Activated CD8-positive, alpha-beta T cell treated with anti-CD3 and anti-CD28 coated beads for 36 hours (primary cell): ENCODE measurements around the gene UBXN10. TPM values are rescaled to one million over a fixed set of nuclear protein-coding genes. Genes with fewer than 3 reads are reported as not detected.

Experiments used
- ATAC-seq: fragments of 200-7000 bp; cut with Tn5 transposase; one replicate; pipeline ENCODE4 v1.10.0; 2021; ENCODE audit warnings: mild to moderate bottlenecking, moderate library complexity
- CTCF ChIA-PET: fragments of 350-600 bp; sonication (Branson Sonifier 250); formaldehyde crosslinking; loops from one replicate; lab custom pipeline; 2021; ENCODE audit warnings: antibody characterized with exemption; lab: Charles Lee
- POLR2A ChIA-PET: fragments of 350-600 bp; sonication (Branson Sonifier 250); formaldehyde crosslinking; loops from one replicate; lab custom pipeline; 2021; ENCODE audit warnings: antibody characterized with exemption; lab: Charles Lee
- DNase-seq: peaks from one replicate; pipeline ENCODE4 v3.0.0-alpha.2; 2020
- H3K27ac Mint-ChIP-seq: one replicate; pipeline ENCODE4 v1.8.0; 2021; ENCODE audit warnings: mild to moderate bottlenecking, mixed read lengths
- H3K27me3 Mint-ChIP-seq: one replicate; pipeline ENCODE4 v1.8.0; 2021; ENCODE audit warnings: mixed read lengths
- H3K36me3 Mint-ChIP-seq: one replicate; pipeline ENCODE4 v1.8.0; 2021; ENCODE audit warnings: low read depth, mixed read lengths
- H3K4me1 Mint-ChIP-seq: one replicate; pipeline ENCODE4 v1.8.0; 2021; ENCODE audit warnings: low read depth, mixed read lengths
- H3K4me3 Mint-ChIP-seq: one replicate; pipeline ENCODE4 v1.8.0; 2021; ENCODE audit warnings: mild to moderate bottlenecking, moderate library complexity, mixed read lengths
- H3K9me3 Mint-ChIP-seq: one replicate; pipeline ENCODE4 v1.8.0; 2021; ENCODE audit warnings: mixed read lengths
- CTCF ChIP-seq: fragments of 200-600 bp; IDR thresholded peaks from one replicate; pipeline ENCODE4 v1.8.0; 2022; ENCODE audit warnings: antibody characterized with exemption, mild to moderate bottlenecking
- intact Hi-C: fragments of 100-400 bp; cut with micrococcal nuclease; formaldehyde crosslinking; loops from one replicate; pipeline ENCODE4 v1.10.0; 2022
- total RNA-seq, 2 experiments: library from RNA; stranded (reverse); gene quantifications; one replicate each; pipeline ENCODE4 v1.2.3, GENCODE V29; 2021

UBXN10 gene
- total RNA-seq, 2 experiments from 2014 or later, result 0.34 to 0.45 TPM

GRCh38 chr1:20148571-20149500, 37.1 kb upstream of the UBXN10 start:
- no peak for TF ChIP-seq CTCF
- ATAC-seq, result no peak
- no peaks in the 10 kb centered on the region for H3K36me3 Mint-ChIP-seq
- peaks cover 2% of the 10 kb centered on the region for H3K4me1 Mint-ChIP-seq
- DNase-seq, result no peak
- ChIA-PET CTCF (interaction anchor here (4.5 kb wide), 1 partner anchor 230 kb away, joined by 86 read pairs; no protein-coding TSS in a partner anchor), POLR2A (no interaction called here)
- intact Hi-C loops, result no loop called here
- H3K27me3 Mint-ChIP-seq, result peaks cover 1% of the 10 kb centered on the region
- H3K27ac Mint-ChIP-seq, result no peak overlapping the region
- no peak overlapping the region for H3K4me3 Mint-ChIP-seq
- H3K9me3 Mint-ChIP-seq, result no peaks in the 10 kb centered on the region

GRCh38 chr1:20149601-20150325, 36.1 kb upstream of the UBXN10 start:
- peaks cover 1% of the 10 kb centered on the region for H3K27me3 Mint-ChIP-seq
- POLR2A ChIA-PET, result no interaction called here
- H3K36me3 Mint-ChIP-seq, result no peaks in the 10 kb centered on the region
- CTCF ChIA-PET, result interaction anchor here (0.6 to 6.0 kb wide), 3 partner anchors 44 to 440 kb away, joined by 3 to 86 read pairs (median 46); no protein-coding TSS in a partner anchor
- H3K27ac Mint-ChIP-seq, result no peak overlapping the region
- peaks cover 8% of the 10 kb centered on the region for H3K4me1 Mint-ChIP-seq
- no peak overlapping the region for H3K4me3 Mint-ChIP-seq
- no peak for ATAC-seq
- DNase-seq, result no peak
- TF ChIP-seq CTCF, result no peak
- intact Hi-C loops, result loop anchor here (5.0 kb wide), 2 partner anchors 47 to 232 kb away; no protein-coding TSS in a partner anchor
- no peaks in the 10 kb centered on the region for H3K9me3 Mint-ChIP-seq

- Mint-ChIP-seq H3K4me3 (no peak overlapping the region), H3K4me1 (peaks cover 10% of the 10 kb centered on the region), H3K27ac (no peak overlapping the region), H3K9me3 (no peaks in the 10 kb centered on the region), H3K27me3 (peaks cover 1% of the 10 kb centered on the region), H3K36me3 (no peaks in the 10 kb centered on the region)
- intact Hi-C loops, result loop anchor here (5.0 kb wide), 2 partner anchors 48 to 233 kb away; no protein-coding TSS in a partner anchor
- ATAC-seq, result no peak
- DNase-seq, result no peak
- TF ChIP-seq CTCF, result no peak
- CTCF ChIA-PET, result interaction anchor here (1.1 to 6.0 kb wide), 5 partner anchors 44 to 268 kb away, joined by 3 to 86 read pairs (median 14); partner anchors contain the start of gene OTUD3
- POLR2A ChIA-PET, result interaction anchor here (0.7 kb wide), 1 partner anchor 19 kb away, joined by 3 read pairs; no protein-coding TSS in a partner anchor
These were observed 35.6 kb upstream of the UBXN10 start for GRCh38 chr1:20150326-20150705.

GRCh38 chr1:20150969-20151368, 34.9 kb upstream of the UBXN10 start:
- Mint-ChIP-seq H3K4me1 (peaks cover 10% of the 10 kb centered on the region), H3K36me3 (no peaks in the 10 kb centered on the region), H3K27me3 (peaks cover 1% of the 10 kb centered on the region), H3K9me3 (no peaks in the 10 kb centered on the region), H3K27ac (no peak overlapping the region), H3K4me3 (no peak overlapping the region)
- TF ChIP-seq CTCF, result no peak
- no peak for DNase-seq
- ATAC-seq, result no peak
- intact Hi-C loops, result loop anchor here (5.0 kb wide), 2 partner anchors 49 to 234 kb away; no protein-coding TSS in a partner anchor
- ChIA-PET CTCF (interaction anchor here (0.8 to 6.0 kb wide), 14 partner anchors 12 to 344 kb away, joined by 3 to 86 read pairs (median 8); partner anchors contain the start of gene OTUD3), POLR2A (interaction anchor here (0.7 kb wide), 1 partner anchor 18 kb away, joined by 3 read pairs; no protein-coding TSS in a partner anchor)
